Effector memory CD4-positive, alpha-beta T cell (primary cell): ENCODE results near the gene METRNL.

Source experiments
- DNase-seq, 3 donors: peaks; one replicate each; pipeline ENCODE4 v3.0.0-alpha.2; 2020
- H3K27ac ChIP-seq: 2 replicates; pipeline ENCODE4 v1.7.0; 2013; ENCODE audit warnings: mild to moderate bottlenecking, low read length, moderate library complexity; ENCODE audit not compliant: insufficient read depth, poor library complexity, severe bottlenecking
- H3K27me3 ChIP-seq: replicated peaks from 2 replicates; pipeline ENCODE4 v1.7.0; 2013; ENCODE audit warnings: mild to moderate bottlenecking, low read length; ENCODE audit not compliant: insufficient read depth, control insufficient read depth, poor library complexity, severe bottlenecking
- H3K36me3 ChIP-seq: 2 replicates; pipeline ENCODE4 v1.7.0; 2013; ENCODE audit warnings: mild to moderate bottlenecking, low read length, moderate library complexity; ENCODE audit not compliant: control insufficient read depth, insufficient read depth
- H3K4me1 ChIP-seq: 2 replicates; pipeline ENCODE4 v1.7.0; 2013; ENCODE audit warnings: low read length, mild to moderate bottlenecking; ENCODE audit not compliant: control insufficient read depth, insufficient read depth, poor library complexity, severe bottlenecking
- H3K4me3 ChIP-seq: 2 replicates; pipeline ENCODE4 v1.7.0; 2013; ENCODE audit warnings: low read length, low read depth, mild to moderate bottlenecking; ENCODE audit not compliant: insufficient read depth, poor library complexity, severe bottlenecking
- H3K9me3 ChIP-seq: 2 replicates; pipeline ENCODE4 v1.7.0; 2013; ENCODE audit warnings: mild to moderate bottlenecking, low read length, moderate library complexity; ENCODE audit not compliant: control insufficient read depth

METRNL gene

GRCh38 chr17:83106056-83106588 is 26.7 kb downstream of the METRNL start:
- DNase-seq = no peak
- Histone ChIP-seq H3K9me3 (no peaks in the 10 kb centered on the region), H3K27ac (no peak overlapping the region), H3K4me1 (peaks cover 2% of the 10 kb centered on the region), H3K36me3 (no peaks in the 10 kb centered on the region), H3K4me3 (no peak overlapping the region), H3K27me3 (no peaks in the 10 kb centered on the region)

GRCh38 chr17:83106913-83107655 is 27.7 kb downstream of the METRNL start:
- no peaks in the 10 kb centered on the region for H3K27me3 ChIP-seq
- H3K9me3 ChIP-seq = no peaks in the 10 kb centered on the region
- DNase-seq = no peak
- no peak overlapping the region for H3K4me3 ChIP-seq
- no peaks in the 10 kb centered on the region for H3K36me3 ChIP-seq
- no peak overlapping the region for H3K27ac ChIP-seq
- H3K4me1 ChIP-seq = no peaks in the 10 kb centered on the region

DNA sequence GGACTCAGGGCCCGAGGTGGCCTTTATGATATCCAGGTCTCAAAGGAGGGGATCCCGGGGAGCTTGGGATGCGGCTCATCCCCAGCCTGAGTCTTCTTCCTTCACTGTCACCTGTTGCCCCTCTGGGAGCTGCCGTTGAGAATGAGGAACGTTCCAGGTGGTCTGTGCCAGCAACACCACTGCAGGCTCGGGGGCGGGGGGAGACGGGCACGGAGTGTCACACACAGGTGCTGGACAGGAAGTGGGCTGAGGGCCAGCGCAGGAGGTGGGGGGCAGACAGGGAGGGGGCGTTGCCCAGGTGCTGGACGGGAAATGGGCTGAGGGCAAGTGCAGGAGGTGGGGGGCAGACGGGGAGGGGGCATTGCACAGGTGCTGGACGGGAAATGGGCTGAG is 28.2 kb downstream of the METRNL start:
- no peak for DNase-seq
- H3K36me3 ChIP-seq = no peaks in the 10 kb centered on the region
- no peak overlapping the region for H3K27ac ChIP-seq
- H3K4me1 ChIP-seq = no peaks in the 10 kb centered on the region
- H3K4me3 ChIP-seq = no peak overlapping the region
- H3K9me3 ChIP-seq = no peaks in the 10 kb centered on the region
- no peaks in the 10 kb centered on the region for H3K27me3 ChIP-seq

DNA sequence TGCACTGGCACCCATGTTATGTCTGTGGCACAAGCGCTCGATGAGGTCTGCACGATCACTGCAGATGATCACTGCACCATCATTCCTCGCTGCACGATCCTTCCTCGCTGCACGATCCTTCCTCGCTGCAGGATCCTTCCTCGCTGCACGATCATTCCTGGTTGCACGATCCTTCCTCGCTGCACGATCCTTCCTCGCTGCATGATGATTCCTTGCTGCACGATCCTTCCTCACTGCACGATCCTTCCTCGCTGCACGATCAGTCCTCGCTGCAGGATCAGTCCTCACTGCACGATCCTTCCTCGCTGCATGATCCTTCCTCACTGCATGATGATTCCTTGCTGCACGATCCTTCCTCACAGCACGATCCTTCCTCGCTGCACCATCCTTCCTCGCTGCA is 29.3 kb downstream of the METRNL start:
- Histone ChIP-seq H3K4me3 (no peak overlapping the region), H3K27ac (no peak overlapping the region), H3K36me3 (no peaks in the 10 kb centered on the region), H3K9me3 (no peaks in the 10 kb centered on the region), H3K27me3 (no peaks in the 10 kb centered on the region), H3K4me1 (no peaks in the 10 kb centered on the region)
- DNase-seq = no peak

GRCh38 chr17:83109386-83109785 is 30.0 kb downstream of the METRNL start:
- Histone ChIP-seq H3K4me1 (no peaks in the 10 kb centered on the region), H3K27me3 (no peaks in the 10 kb centered on the region), H3K4me3 (no peak overlapping the region), H3K36me3 (no peaks in the 10 kb centered on the region), H3K9me3 (no peaks in the 10 kb centered on the region), H3K27ac (no peak overlapping the region)
- no peak for DNase-seq

DNA sequence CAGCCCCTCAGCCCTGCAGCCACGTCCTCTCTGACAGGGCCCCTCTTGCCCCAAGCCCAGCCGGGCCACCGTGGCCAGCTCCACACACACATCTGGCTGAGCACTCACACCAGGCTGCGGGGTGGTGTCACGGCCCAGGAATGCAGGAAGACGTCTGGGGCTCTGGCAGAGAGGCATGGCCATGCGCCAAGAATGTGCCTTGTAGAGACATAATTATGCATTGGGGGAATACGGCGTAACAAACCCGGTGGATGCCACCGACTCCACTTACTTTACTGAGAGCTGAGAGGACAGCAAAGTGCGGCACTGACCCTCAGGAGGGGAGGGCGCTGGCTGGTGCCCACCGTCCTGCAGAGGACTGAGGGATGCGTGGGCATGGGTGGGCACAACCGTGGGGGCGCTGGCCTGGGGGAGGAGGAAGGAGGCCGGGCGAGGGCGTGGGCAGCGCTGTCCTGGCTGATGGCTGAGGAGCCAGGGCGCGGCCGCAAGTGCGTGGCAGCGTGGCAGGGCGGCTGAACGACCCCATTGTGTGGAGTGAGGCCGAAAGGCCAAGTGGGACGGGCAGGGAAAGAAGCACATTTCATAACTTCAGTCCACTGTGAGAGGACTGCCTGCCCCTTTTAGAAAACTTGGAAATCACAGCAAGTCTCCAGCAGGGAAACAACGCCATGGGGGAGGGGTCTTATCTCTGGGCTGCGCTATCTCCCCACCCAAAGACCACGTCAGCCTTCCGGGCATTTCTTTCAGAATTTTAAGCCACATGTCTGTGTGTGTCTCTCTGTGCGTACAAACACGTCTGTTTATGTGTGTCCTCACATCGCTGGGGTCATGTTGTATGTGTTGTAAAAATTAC is 30.6 kb downstream of the METRNL start:
- DNase-seq = no peak
- H3K4me1 ChIP-seq = no peaks in the 10 kb centered on the region
- no peaks in the 10 kb centered on the region for H3K27me3 ChIP-seq
- H3K9me3 ChIP-seq = no peaks in the 10 kb centered on the region
- H3K36me3 ChIP-seq = no peaks in the 10 kb centered on the region
- H3K27ac ChIP-seq = no peak overlapping the region
- H3K4me3 ChIP-seq = no peak overlapping the region

GRCh38 chr17:83110735-83111134 is 31.3 kb downstream of the METRNL start:
- H3K36me3 ChIP-seq = no peaks in the 10 kb centered on the region
- H3K4me1 ChIP-seq = no peaks in the 10 kb centered on the region
- no peaks in the 10 kb centered on the region for H3K27me3 ChIP-seq
- H3K9me3 ChIP-seq = no peaks in the 10 kb centered on the region
- H3K4me3 ChIP-seq = no peak overlapping the region
- H3K27ac ChIP-seq = no peak overlapping the region
- DNase-seq = no peak

DNA sequence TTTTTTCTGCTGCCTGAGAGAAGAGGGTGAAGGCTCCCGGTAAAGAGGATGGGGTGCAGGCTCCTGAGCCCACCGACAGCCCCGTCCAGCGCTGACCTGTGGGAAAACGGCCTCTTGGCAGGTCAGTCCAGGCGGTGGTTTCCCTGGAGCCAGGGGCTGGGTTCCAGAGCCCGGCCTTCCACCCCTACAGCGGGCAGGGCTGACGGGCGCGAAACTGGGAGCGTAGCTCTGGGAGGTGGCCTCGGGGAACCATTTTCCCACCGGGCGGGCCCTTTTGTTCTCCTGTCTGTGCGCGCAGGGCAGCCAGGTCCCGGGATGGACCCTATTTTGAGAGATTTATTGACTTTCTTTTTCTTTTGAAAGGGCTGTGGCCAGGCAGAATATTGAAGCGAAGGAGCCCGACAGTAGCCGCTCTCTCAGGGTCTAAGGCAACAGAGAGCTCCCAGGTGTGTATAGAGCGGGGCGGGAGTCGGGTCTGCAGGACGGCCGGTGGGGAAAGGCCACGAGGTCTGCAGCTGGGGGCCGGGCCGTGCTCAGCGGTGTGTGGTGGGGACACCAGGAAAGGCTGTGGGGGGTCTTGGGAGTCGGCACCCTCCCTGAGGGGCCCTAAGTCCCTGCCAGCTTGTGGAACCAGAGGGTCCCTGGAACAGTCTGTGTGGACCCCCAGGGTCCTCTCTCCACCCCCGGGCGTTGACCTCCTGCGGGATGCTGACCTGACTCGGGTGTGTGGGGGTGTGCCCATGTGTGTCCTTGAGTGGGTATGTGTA is 32.3 kb downstream of the METRNL start:
- no peaks in the 10 kb centered on the region for H3K4me1 ChIP-seq
- H3K36me3 ChIP-seq = no peaks in the 10 kb centered on the region
- no peak overlapping the region for H3K4me3 ChIP-seq
- H3K27ac ChIP-seq = no peak overlapping the region
- DNase-seq = no peak
- H3K27me3 ChIP-seq = no peaks in the 10 kb centered on the region
- H3K9me3 ChIP-seq = no peaks in the 10 kb centered on the region

DNA sequence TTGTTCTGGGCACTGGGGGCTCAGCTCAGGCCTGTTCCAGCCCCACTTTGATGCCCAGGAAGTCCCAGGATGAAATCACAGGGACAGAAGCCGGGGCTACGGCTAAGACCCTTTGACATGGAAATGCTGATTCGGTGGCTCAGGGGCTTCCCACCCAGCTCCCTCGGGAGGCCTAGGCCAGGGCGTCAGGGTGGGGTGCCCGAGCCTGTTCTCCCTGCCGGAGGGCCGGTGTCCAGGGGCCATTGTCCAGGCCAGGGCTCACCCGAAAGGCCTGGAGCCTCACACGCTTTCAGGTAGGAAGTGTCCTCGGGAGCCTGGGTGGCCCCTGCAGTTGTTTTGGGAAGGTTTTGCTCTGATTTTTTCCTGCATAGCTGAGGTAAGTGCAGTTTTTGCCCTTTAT is 34.0 kb downstream of the METRNL start:
- no peaks in the 10 kb centered on the region for H3K27me3 ChIP-seq
- no peaks in the 10 kb centered on the region for H3K4me1 ChIP-seq
- H3K4me3 ChIP-seq = no peak overlapping the region
- DNase-seq = no peak
- H3K9me3 ChIP-seq = no peaks in the 10 kb centered on the region
- no peaks in the 10 kb centered on the region for H3K36me3 ChIP-seq
- H3K27ac ChIP-seq = no peak overlapping the region
